HepG2 (cell line): ENCODE data around the gene DNMT3B. TPM values are rescaled to one million over a fixed set of nuclear protein-coding genes. Genes with fewer than 3 reads are reported as not detected.
A peak's percentile ranks its signal among the peaks of the same experiment; 100 is the strongest.

ENCODE experiments used
- ARID2 ChIP-seq: sonication (generic); formaldehyde crosslinking; IDR thresholded peaks from 2 replicates; pipeline ENCODE4 v1.8.1; 2022; ENCODE audit warnings: mild to moderate bottlenecking, missing genetic modification reagents, borderline replicate concordance
- CC2D1A ChIP-seq: sonication (generic); formaldehyde crosslinking; IDR thresholded peaks from 2 replicates; pipeline ENCODE4 v1.8.1; 2023; ENCODE audit warnings: mild to moderate bottlenecking, missing genetic modification reagents
- DMAP1 ChIP-seq: IDR thresholded peaks from 2 replicates; pipeline ENCODE4 v1.6.1; 2016
- EEA1 ChIP-seq: sonication (generic); formaldehyde crosslinking; IDR thresholded peaks from 2 replicates; pipeline ENCODE4 v1.5.1; 2020; ENCODE audit warnings: mild to moderate bottlenecking, missing genetic modification reagents, borderline replicate concordance
- FOXJ3 ChIP-seq: sonication (generic); formaldehyde crosslinking; IDR thresholded peaks from 2 replicates; pipeline ENCODE4 v1.4.0; 2020; ENCODE audit warnings: missing genetic modification reagents, mild to moderate bottlenecking, borderline replicate concordance
- GFI1 ChIP-seq: sonication (generic); formaldehyde crosslinking; IDR thresholded peaks from 2 replicates; pipeline ENCODE4 v1.5.0; 2020; ENCODE audit warnings: missing genetic modification reagents, mild to moderate bottlenecking, borderline replicate concordance
- HCFC1 ChIP-seq: fragments of 150-350 bp; IDR thresholded peaks from 2 replicates; pipeline ENCODE4 v1.6.1; 2014; ENCODE audit warnings: low read depth, low read length
- HHEX ChIP-seq: IDR thresholded peaks from 2 replicates; pipeline ENCODE4 v1.6.1; 2016; ENCODE audit warnings: control low read depth
- IRF2 ChIP-seq: IDR thresholded peaks from 2 replicates; pipeline ENCODE4 v1.6.1; 2018; ENCODE audit warnings: missing genetic modification reagents, missing compliant biosample characterization
- KDM3A ChIP-seq: IDR thresholded peaks from 2 replicates; pipeline ENCODE4 v1.6.1; 2018; ENCODE audit warnings: low read depth, missing compliant biosample characterization
- KMT2A ChIP-seq: sonication (generic); formaldehyde crosslinking; IDR thresholded peaks from 2 replicates; pipeline ENCODE4 v1.4.0; 2020; ENCODE audit warnings: missing genetic modification reagents
- MED8 ChIP-seq: sonication (generic); formaldehyde crosslinking; IDR thresholded peaks from 2 replicates; pipeline ENCODE4 v1.8.1; 2023; ENCODE audit warnings: mild to moderate bottlenecking, missing genetic modification reagents; ENCODE audit not compliant: insufficient replicate concordance
- MEF2D ChIP-seq: sonication (generic); formaldehyde crosslinking; IDR thresholded peaks from 2 replicates; pipeline ENCODE4 v1.5.1; 2020; ENCODE audit warnings: mild to moderate bottlenecking, missing genetic modification reagents
- MTA1 ChIP-seq: sonication (generic); formaldehyde crosslinking; IDR thresholded peaks from 2 replicates; pipeline ENCODE4 v1.4.0; 2020; ENCODE audit warnings: missing genetic modification reagents, mild to moderate bottlenecking, borderline replicate concordance
- POLR2A ChIP-seq, 2 experiments: IDR thresholded peaks; 2 replicates each; pipeline ENCODE4 v1.6.1; 2011; ENCODE audit warnings: low read depth in 2 of 2, low read length in 2 of 2, mild to moderate bottlenecking in 1 of 2, moderate library complexity in 1 of 2; ENCODE audit not compliant: insufficient read depth in 1 of 2
- POLR2G ChIP-seq: fragments of 200-400 bp; formaldehyde crosslinking; IDR thresholded peaks from 2 replicates; pipeline ENCODE4 v1.6.1; 2018; ENCODE audit warnings: mild to moderate bottlenecking, low read depth, low read length, moderate library complexity
- ZBTB1 ChIP-seq: sonication (generic); formaldehyde crosslinking; IDR thresholded peaks from 2 replicates; pipeline ENCODE4 v1.4.0; 2020; ENCODE audit warnings: missing genetic modification reagents, borderline replicate concordance
- ZNF282 ChIP-seq: fragments of 450-650 bp; IDR thresholded peaks from 2 replicates; pipeline ENCODE4 v1.6.1; 2018; ENCODE audit not compliant: partially characterized antibody
- ZNF44 ChIP-seq: sonication (generic); formaldehyde crosslinking; IDR thresholded peaks from 2 replicates; pipeline ENCODE4 v1.5.1; 2020; ENCODE audit warnings: mild to moderate bottlenecking, missing genetic modification reagents
- ZNF790 ChIP-seq: sonication (generic); formaldehyde crosslinking; IDR thresholded peaks from 2 replicates; pipeline ENCODE4 v1.8.0; 2022; ENCODE audit warnings: missing genetic modification reagents, mild to moderate bottlenecking, borderline replicate concordance
- polyA plus RNA-seq, 8 experiments: library from polyadenylated mRNA; depleted of rRNA in 3 of 8; stranded (reverse) in 7 of 8; unstranded in 1 of 8; fragments of >200 nt; fragmentation: Illumina TruSeq in 4 of 8; extraction: Trizol in 4 of 8; gene quantifications; 2 replicates each; pipeline versions ENCODE4 v1.2.1 to v1.2.3, GENCODE V29; 2011 to 2016; ENCODE audit warnings: low read depth in 4 of 8, missing spikeins in 1 of 8, mixed read lengths in 1 of 8; ENCODE audit not compliant: insufficient read depth in 1 of 8
- total RNA-seq, 5 experiments: library from RNA; depleted of rRNA; stranded (reverse); fragments of >200 nt; fragmentation: Illumina TruSeq; extraction: Trizol; gene quantifications; 2 replicates each; pipeline ENCODE4 v1.2.3, GENCODE V29; 2016; ENCODE audit warnings: low read depth in 1 of 5
- TF ChIP-seq, protein P1 (sequence below): sonication (generic); formaldehyde crosslinking; IDR thresholded peaks from 2 replicates; pipeline ENCODE4 v1.8.1; 2023; ENCODE audit warnings: missing genetic modification reagents, mild to moderate bottlenecking, borderline replicate concordance
- TF ChIP-seq, protein P2 (sequence below): IDR thresholded peaks from 2 replicates; pipeline ENCODE4 v1.6.1; 2012; ENCODE audit warnings: inconsistent platforms
- TF ChIP-seq, protein P3 (sequence below), 2 experiments: IDR thresholded peaks; 2 replicates each; pipeline ENCODE4 v1.6.1; 2011 to 2012; ENCODE audit warnings: low read length in 2 of 2, borderline replicate concordance in 1 of 2, low read depth in 1 of 2, mild to moderate bottlenecking in 1 of 2, moderate library complexity in 1 of 2
- TF ChIP-seq, protein P4 (sequence below): sonication (generic); formaldehyde crosslinking; conservative IDR thresholded peaks from 2 replicates; pipeline ENCODE4 v1.5.0; 2020; ENCODE audit warnings: missing genetic modification reagents

Gene DNMT3B
- total and polyA plus RNA-seq, 2 of the 13 experiments (the other 11 are each of a cell fraction or from before 2014, with no cell fraction given) = 3.8 to 13.9 TPM

DNA sequence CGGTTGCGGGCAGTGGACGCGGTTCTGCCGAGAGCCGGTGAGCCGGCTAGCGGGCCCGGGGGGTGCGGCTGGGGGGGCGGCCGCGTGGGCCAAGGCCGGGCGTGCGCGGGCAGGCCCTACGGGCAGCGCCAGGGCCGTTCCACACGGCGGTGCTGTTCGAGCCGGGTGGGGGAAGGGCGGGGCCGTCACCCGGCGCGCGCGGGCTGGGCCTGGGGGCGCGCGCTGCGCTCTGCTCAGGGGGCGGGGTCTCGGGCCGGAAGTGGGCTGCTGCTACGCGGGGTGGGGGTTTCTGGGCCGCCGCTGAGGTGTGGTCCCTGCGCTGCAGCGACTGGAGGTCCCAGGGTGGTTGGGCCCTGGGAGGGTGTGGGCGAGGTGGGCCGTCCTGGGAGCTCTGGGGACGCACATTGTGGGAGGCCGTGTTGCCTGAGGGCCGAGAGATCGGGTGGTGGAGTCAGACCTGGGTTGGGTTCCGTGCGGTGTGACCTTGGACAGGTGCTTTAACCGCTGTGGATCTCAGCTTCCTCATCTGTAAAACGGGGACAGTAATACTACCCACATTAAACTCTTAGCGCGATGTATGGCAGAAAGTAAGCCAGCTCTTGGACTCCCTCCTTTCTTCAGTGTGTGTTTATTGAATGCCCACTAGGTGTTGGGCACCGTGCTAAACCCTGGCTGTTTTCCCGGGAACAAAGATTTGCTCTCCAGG is 58.0 kb downstream of the DNMT3B start (continued):
- TF ChIP-seq, protein P1, sequence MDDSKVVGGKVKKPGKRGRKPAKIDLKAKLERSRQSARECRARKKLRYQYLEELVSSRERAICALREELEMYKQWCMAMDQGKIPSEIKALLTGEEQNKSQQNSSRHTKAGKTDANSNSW (CRISPR knock-in tag) = no peak
- TF ChIP-seq, protein P2, sequence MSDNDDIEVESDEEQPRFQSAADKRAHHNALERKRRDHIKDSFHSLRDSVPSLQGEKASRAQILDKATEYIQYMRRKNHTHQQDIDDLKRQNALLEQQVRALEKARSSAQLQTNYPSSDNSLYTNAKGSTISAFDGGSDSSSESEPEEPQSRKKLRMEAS = peak; percentile 83
- peak; percentile 88; the same call in 1 of the 2 replicates for TF ChIP-seq MTA1 (CRISPR knock-in tag)
- TF ChIP-seq, protein P3, sequence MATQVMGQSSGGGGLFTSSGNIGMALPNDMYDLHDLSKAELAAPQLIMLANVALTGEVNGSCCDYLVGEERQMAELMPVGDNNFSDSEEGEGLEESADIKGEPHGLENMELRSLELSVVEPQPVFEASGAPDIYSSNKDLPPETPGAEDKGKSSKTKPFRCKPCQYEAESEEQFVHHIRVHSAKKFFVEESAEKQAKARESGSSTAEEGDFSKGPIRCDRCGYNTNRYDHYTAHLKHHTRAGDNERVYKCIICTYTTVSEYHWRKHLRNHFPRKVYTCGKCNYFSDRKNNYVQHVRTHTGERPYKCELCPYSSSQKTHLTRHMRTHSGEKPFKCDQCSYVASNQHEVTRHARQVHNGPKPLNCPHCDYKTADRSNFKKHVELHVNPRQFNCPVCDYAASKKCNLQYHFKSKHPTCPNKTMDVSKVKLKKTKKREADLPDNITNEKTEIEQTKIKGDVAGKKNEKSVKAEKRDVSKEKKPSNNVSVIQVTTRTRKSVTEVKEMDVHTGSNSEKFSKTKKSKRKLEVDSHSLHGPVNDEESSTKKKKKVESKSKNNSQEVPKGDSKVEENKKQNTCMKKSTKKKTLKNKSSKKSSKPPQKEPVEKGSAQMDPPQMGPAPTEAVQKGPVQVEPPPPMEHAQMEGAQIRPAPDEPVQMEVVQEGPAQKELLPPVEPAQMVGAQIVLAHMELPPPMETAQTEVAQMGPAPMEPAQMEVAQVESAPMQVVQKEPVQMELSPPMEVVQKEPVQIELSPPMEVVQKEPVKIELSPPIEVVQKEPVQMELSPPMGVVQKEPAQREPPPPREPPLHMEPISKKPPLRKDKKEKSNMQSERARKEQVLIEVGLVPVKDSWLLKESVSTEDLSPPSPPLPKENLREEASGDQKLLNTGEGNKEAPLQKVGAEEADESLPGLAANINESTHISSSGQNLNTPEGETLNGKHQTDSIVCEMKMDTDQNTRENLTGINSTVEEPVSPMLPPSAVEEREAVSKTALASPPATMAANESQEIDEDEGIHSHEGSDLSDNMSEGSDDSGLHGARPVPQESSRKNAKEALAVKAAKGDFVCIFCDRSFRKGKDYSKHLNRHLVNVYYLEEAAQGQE (IDR thresholded peaks at IDR 0.05; ENCODE audit: borderline replicate concordance in 1 of 2, low read depth in 1 of 2, low read length in 2 of 2) = peak in 1 of 2 experiments; percentile 26; a peak in 1 of 4 replicates
- TF ChIP-seq, protein P4, sequence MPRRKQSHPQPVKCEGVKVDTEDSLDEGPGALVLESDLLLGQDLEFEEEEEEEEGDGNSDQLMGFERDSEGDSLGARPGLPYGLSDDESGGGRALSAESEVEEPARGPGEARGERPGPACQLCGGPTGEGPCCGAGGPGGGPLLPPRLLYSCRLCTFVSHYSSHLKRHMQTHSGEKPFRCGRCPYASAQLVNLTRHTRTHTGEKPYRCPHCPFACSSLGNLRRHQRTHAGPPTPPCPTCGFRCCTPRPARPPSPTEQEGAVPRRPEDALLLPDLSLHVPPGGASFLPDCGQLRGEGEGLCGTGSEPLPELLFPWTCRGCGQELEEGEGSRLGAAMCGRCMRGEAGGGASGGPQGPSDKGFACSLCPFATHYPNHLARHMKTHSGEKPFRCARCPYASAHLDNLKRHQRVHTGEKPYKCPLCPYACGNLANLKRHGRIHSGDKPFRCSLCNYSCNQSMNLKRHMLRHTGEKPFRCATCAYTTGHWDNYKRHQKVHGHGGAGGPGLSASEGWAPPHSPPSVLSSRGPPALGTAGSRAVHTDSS = peak; percentile 56; the same call in 1 of the 2 replicates
- peak; percentile 70 for TF ChIP-seq GFI1 (CRISPR knock-in tag)
- TF ChIP-seq FOXJ3 = no peak
- TF ChIP-seq MED8 = peak; percentile 52
- peak; percentile 87; the same call in 1 of the 2 replicates for TF ChIP-seq ZNF44 (CRISPR knock-in tag)
- TF ChIP-seq KDM3A (CRISPR knock-in tag) = peak; percentile 50; the same call in 1 of the 2 replicates
- peak; percentile 65 for TF ChIP-seq DMAP1
- TF ChIP-seq HHEX (CRISPR knock-in tag) = 0 out of 2 replicates have a peak, but pooled peaks have one; percentile 6
- no peak for TF ChIP-seq ZNF282
- TF ChIP-seq POLR2G = peak; percentile 75
- TF ChIP-seq KMT2A = peak; percentile 66; the same call in 1 of the 2 replicates
- 0 out of 2 replicates have a peak, but pooled peaks have one; percentile 8 for TF ChIP-seq HCFC1
- TF ChIP-seq ZNF790 (CRISPR knock-in tag) = peak; percentile 39; the same call in 1 of the 2 replicates
- peak; percentile 76; the same call in 1 of the 2 replicates for TF ChIP-seq EEA1 (CRISPR knock-in tag)
- TF ChIP-seq CC2D1A = no peak
- peak; percentile 83 to 95 for TF ChIP-seq POLR2A (IDR thresholded peaks at IDR 0.05; ENCODE audit: insufficient read depth in 1 of 2, low read depth in 2 of 2, low read length in 2 of 2)
- TF ChIP-seq IRF2 (CRISPR knock-in tag) = peak; percentile 40
- peak; percentile 77; the same call in 1 of the 2 replicates for TF ChIP-seq ARID2 (CRISPR knock-in tag)
- peak; percentile 33; the same call in 1 of the 2 replicates for TF ChIP-seq ZBTB1 (CRISPR knock-in tag)
- TF ChIP-seq MEF2D (CRISPR knock-in tag) = peak; percentile 68; the same call in 1 of the 2 replicates
